Progenitor cell of endocrine pancreas (in vitro differentiated cells): ENCODE results near the gene PLXNA2. TPM values are rescaled to one million over a fixed set of nuclear protein-coding genes. Genes with fewer than 3 reads are reported as not detected.

Experiments
- DNase-seq: peaks from one replicate; pipeline ENCODE4 v3.0.0; 2021; ENCODE audit warnings: low spot score; ENCODE audit not compliant: unreplicated experiment
- H3K27ac Mint-ChIP-seq: 2 replicates; pipeline ENCODE4 v1.8.0; 2021; ENCODE audit warnings: mild to moderate bottlenecking, moderate library complexity, mixed read lengths
- H3K27me3 Mint-ChIP-seq: 2 replicates; pipeline ENCODE4 v1.8.0; 2021; ENCODE audit warnings: mixed read lengths
- H3K36me3 Mint-ChIP-seq: 2 replicates; pipeline ENCODE4 v1.8.0; 2022; ENCODE audit warnings: mixed read lengths; ENCODE audit not compliant: insufficient read depth
- H3K4me1 Mint-ChIP-seq: 2 replicates; pipeline ENCODE4 v1.8.0; 2021; ENCODE audit warnings: low read depth, mixed read lengths
- H3K4me3 Mint-ChIP-seq: 2 replicates; pipeline ENCODE4 v1.8.0; 2021; ENCODE audit warnings: low read depth, mild to moderate bottlenecking, moderate library complexity, mixed read lengths
- H3K9me3 Mint-ChIP-seq: 2 replicates; pipeline ENCODE4 v1.8.0; 2021; ENCODE audit warnings: low read depth, mixed read lengths
- CTCF ChIP-seq: fragments of 200-600 bp; sonication (generic); IDR thresholded peaks from one replicate; pipeline ENCODE4 v1.5.0; 2021; ENCODE audit warnings: antibody characterized with exemption, mild to moderate bottlenecking; ENCODE audit not compliant: unreplicated experiment
- total RNA-seq: library from RNA; stranded (reverse); gene quantifications from 2 replicates; pipeline ENCODE4 v1.2.1, GENCODE V29; 2021

Gene PLXNA2
- total RNA-seq, 1 donor from 2014 or later, result 34.9 TPM

GRCh38 chr1:208080396-208081286 is 163.5 kb downstream of the PLXNA2 start:
- DNase-seq, result no peak
- TF ChIP-seq CTCF, result no peak
- Mint-ChIP-seq H3K27ac (no peak overlapping the region), H3K27me3 (peaks cover 34% of the 10 kb centered on the region), H3K9me3 (no peaks in the 10 kb centered on the region), H3K4me1 (peaks cover 8% of the 10 kb centered on the region), H3K36me3 (peaks cover 8% of the 10 kb centered on the region), H3K4me3 (no peak overlapping the region)

GRCh38 chr1:208079161-208079560 is 165.0 kb downstream of the PLXNA2 start:
- no peak overlapping the region for H3K4me3 Mint-ChIP-seq
- no peaks in the 10 kb centered on the region for H3K9me3 Mint-ChIP-seq
- peaks cover 28% of the 10 kb centered on the region for H3K27me3 Mint-ChIP-seq
- H3K4me1 Mint-ChIP-seq, result peaks cover 8% of the 10 kb centered on the region
- no peak for DNase-seq
- peaks cover 9% of the 10 kb centered on the region for H3K36me3 Mint-ChIP-seq
- H3K27ac Mint-ChIP-seq, result no peak overlapping the region
- TF ChIP-seq CTCF, result no peak

- H3K9me3 Mint-ChIP-seq, result no peaks in the 10 kb centered on the region
- no peak for TF ChIP-seq CTCF
- peaks cover 28% of the 10 kb centered on the region for H3K27me3 Mint-ChIP-seq
- peaks cover 11% of the 10 kb centered on the region for H3K36me3 Mint-ChIP-seq
- no peak overlapping the region for H3K4me3 Mint-ChIP-seq
- no peak overlapping the region for H3K27ac Mint-ChIP-seq
- peaks cover 8% of the 10 kb centered on the region for H3K4me1 Mint-ChIP-seq
- no peak for DNase-seq
Measured at GRCh38 chr1:208078752-208079151, 165.4 kb downstream of the PLXNA2 start.

- peaks cover 8% of the 10 kb centered on the region for H3K36me3 Mint-ChIP-seq
Measured at GRCh38 chr1:208077232-208078075, 166.7 kb downstream of the PLXNA2 start.

More at GRCh38 chr1:208077232-208078075, 166.7 kb downstream of the PLXNA2 start:
- no peak for DNase-seq
- Mint-ChIP-seq H3K27me3 (peaks cover 18% of the 10 kb centered on the region), H3K9me3 (no peaks in the 10 kb centered on the region), H3K4me1 (peaks cover under 1% of the 10 kb centered on the region), H3K27ac (no peak overlapping the region), H3K4me3 (no peak overlapping the region)
- no peak for TF ChIP-seq CTCF
